B cell (primary cell): ENCODE measurements around the gene FOXL2. TPM values are rescaled to one million over a fixed set of nuclear protein-coding genes. Genes with fewer than 3 reads are reported as not detected.

ENCODE experiments used
- ATAC-seq: fragments of 200-7000 bp; cut with Tn5 transposase; one replicate; pipeline ENCODE4 v1.10.0; 2021; ENCODE audit warnings: low read depth, mild to moderate bottlenecking, moderate number of reproducible peaks, moderate library complexity
- CTCF ChIA-PET: fragments of 350-600 bp; sonication (Branson Sonifier 250); formaldehyde crosslinking; loops from one replicate; lab custom pipeline; 2021; ENCODE audit warnings: antibody characterized with exemption, inconsistent platforms; lab: Charles Lee
- POLR2A ChIA-PET: fragments of 350-600 bp; sonication (Branson Sonifier 250); formaldehyde crosslinking; loops from one replicate; lab custom pipeline; 2021; ENCODE audit warnings: antibody characterized with exemption; lab: Charles Lee
- DNase-seq: peaks from one replicate; pipeline ENCODE4 v3.0.0; 2013
- H2AFZ ChIP-seq: 2 replicates; pipeline ENCODE4 v1.6.1; 2012; ENCODE audit warnings: mild to moderate bottlenecking, low read depth, low read length; ENCODE audit not compliant: insufficient read depth, poor library complexity, severe bottlenecking
- H3K27ac ChIP-seq, 2 donors: 1 replicate in 1 of 2; 2 replicates in 1 of 2; pipeline ENCODE4 v1.5.1; 2012 to 2013; ENCODE audit warnings: low read length in 2 of 2, mild to moderate bottlenecking in 2 of 2, moderate library complexity in 1 of 2
- H3K27me3 ChIP-seq, 4 experiments: fragments of 200-600 bp in 1 of 4; sonication (generic) in 1 of 4; replicated peaks in 1 of 4; 1 replicate in 2 of 4; 2 replicates in 2 of 4; pipeline versions ENCODE4 v1.6.1 to v1.7.0; 2013 to 2016; ENCODE audit warnings: low read length in 3 of 4, mild to moderate bottlenecking in 2 of 4, mixed read lengths in 1 of 4, moderate library complexity in 1 of 4; ENCODE audit not compliant: insufficient read depth in 4 of 4, control insufficient read depth in 3 of 4; ENCODE audit errors: control extremely low read depth in 1 of 4
- H3K36me3 ChIP-seq, 2 experiments: replicated peaks in 1 of 2; 1 replicate in 1 of 2; 2 replicates in 1 of 2; pipeline versions ENCODE4 v1.6.1 to v1.7.1; 2013; ENCODE audit warnings: low read length in 1 of 2; ENCODE audit not compliant: insufficient read depth in 2 of 2, control insufficient read depth in 1 of 2; ENCODE audit errors: control extremely low read depth in 1 of 2, extremely low read depth in 1 of 2
- H3K4me1 ChIP-seq, 2 donors: fragments of 200-600 bp in 1 of 2; sonication (generic) in 1 of 2; 1 replicate in 1 of 2; 2 replicates in 1 of 2; pipeline versions ENCODE4 v1.5.1 to v1.6.1; 2013 to 2017; ENCODE audit warnings: low read length in 2 of 2; ENCODE audit not compliant: control insufficient read depth in 2 of 2, insufficient read depth in 2 of 2
- H3K4me2 ChIP-seq: replicated peaks from 2 replicates; pipeline ENCODE3; 2012; ENCODE audit warnings: mild to moderate bottlenecking, low read depth, low read length; ENCODE audit not compliant: poor library complexity, severe bottlenecking
- H3K4me3 ChIP-seq, 5 experiments: fragments of 200-600 bp in 1 of 5; sonication (generic) in 1 of 5; 1 replicate in 3 of 5; 2 replicates in 2 of 5; pipeline versions ENCODE4 v1.5.1 to v1.7.0; 2011 to 2016; ENCODE audit warnings: low read length in 4 of 5, mild to moderate bottlenecking in 4 of 5, low read depth in 2 of 5, control low read depth in 1 of 5, moderate library complexity in 1 of 5; ENCODE audit not compliant: insufficient read depth in 1 of 5; ENCODE audit errors: control extremely low read depth in 1 of 5, extremely low read depth in 1 of 5
- H3K79me2 ChIP-seq: fragments of 200-600 bp; sonication (generic); one replicate; pipeline ENCODE4 v1.6.0; 2016; ENCODE audit warnings: low read length; ENCODE audit not compliant: control insufficient read depth, insufficient read depth
- H3K9ac ChIP-seq: fragments of 200-600 bp; sonication (generic); 2 replicates; pipeline ENCODE4 v1.6.1; 2017; ENCODE audit warnings: mild to moderate bottlenecking, low read length, moderate library complexity
- H3K9me3 ChIP-seq, 3 donors: one replicate each; pipeline versions ENCODE4 v1.6.1 to v1.7.1; 2013; ENCODE audit warnings: low read length in 2 of 3; ENCODE audit not compliant: control insufficient read depth in 2 of 3, insufficient read depth in 1 of 3; ENCODE audit errors: control extremely low read depth in 1 of 3
- H4K20me1 ChIP-seq: 2 replicates; pipeline ENCODE4 v1.6.0; 2012; ENCODE audit warnings: mild to moderate bottlenecking, low read length; ENCODE audit not compliant: insufficient read depth, control insufficient read depth, poor library complexity, severe bottlenecking
- H3K27ac Mint-ChIP-seq: one replicate; pipeline ENCODE4 v1.8.0; 2021; ENCODE audit warnings: mixed read lengths
- H3K27me3 Mint-ChIP-seq: one replicate; pipeline ENCODE4 v1.8.0; 2021; ENCODE audit warnings: mixed read lengths
- H3K4me1 Mint-ChIP-seq: one replicate; pipeline ENCODE4 v1.8.0; 2021; ENCODE audit warnings: mixed read lengths
- H3K4me3 Mint-ChIP-seq: one replicate; pipeline ENCODE4 v1.8.0; 2021; ENCODE audit warnings: mixed read lengths
- H3K9me3 Mint-ChIP-seq: one replicate; pipeline ENCODE4 v1.8.0; 2022; ENCODE audit warnings: mixed read lengths; ENCODE audit not compliant: insufficient read depth
- EZH2 ChIP-seq: IDR thresholded peaks from 2 replicates; pipeline ENCODE4 v1.6.1; 2012; ENCODE audit warnings: borderline replicate concordance, low read depth, mild to moderate bottlenecking, moderate library complexity, low read length; ENCODE audit not compliant: insufficient read depth, poor library complexity, severe bottlenecking
- WGBS: methylation state at CpG from one replicate; pipeline ENCODE4 v1.1.5; 2013; ENCODE audit warnings: missing lambda C conversion rate; ENCODE audit not compliant: insufficient coverage; 5-methylcytosine and 5-hydroxymethylcytosine counted together
- intact Hi-C: fragments of 100-400 bp; cut with micrococcal nuclease; formaldehyde crosslinking; loops from one replicate; pipeline ENCODE4 v1.10.0; 2022
- polyA plus RNA-seq: library from polyadenylated mRNA; depleted of rRNA; stranded (reverse); fragments of >200 nt; gene quantifications from 2 replicates; pipeline ENCODE4 v1.2.3, GENCODE V29; 2012
- total RNA-seq, 2 donors: library from RNA; stranded (reverse); fragments of 120-200 nt in 1 of 2; gene quantifications; 1 replicate in 1 of 2; 2 replicates in 1 of 2; pipeline versions ENCODE4 v1.2.3 to v1.2.4, GENCODE V29; 2013 to 2022
- TF ChIP-seq, protein P1 (sequence below): fragments of 200-600 bp; IDR thresholded peaks from one replicate; pipeline ENCODE4 v1.8.0; 2022; ENCODE audit warnings: antibody characterized with exemption, mild to moderate bottlenecking

Gene FOXL2
- total and polyA plus RNA-seq, 2 donors (not counting 1 experiment from before 2014, with no cell fraction given): not detected

DNA sequence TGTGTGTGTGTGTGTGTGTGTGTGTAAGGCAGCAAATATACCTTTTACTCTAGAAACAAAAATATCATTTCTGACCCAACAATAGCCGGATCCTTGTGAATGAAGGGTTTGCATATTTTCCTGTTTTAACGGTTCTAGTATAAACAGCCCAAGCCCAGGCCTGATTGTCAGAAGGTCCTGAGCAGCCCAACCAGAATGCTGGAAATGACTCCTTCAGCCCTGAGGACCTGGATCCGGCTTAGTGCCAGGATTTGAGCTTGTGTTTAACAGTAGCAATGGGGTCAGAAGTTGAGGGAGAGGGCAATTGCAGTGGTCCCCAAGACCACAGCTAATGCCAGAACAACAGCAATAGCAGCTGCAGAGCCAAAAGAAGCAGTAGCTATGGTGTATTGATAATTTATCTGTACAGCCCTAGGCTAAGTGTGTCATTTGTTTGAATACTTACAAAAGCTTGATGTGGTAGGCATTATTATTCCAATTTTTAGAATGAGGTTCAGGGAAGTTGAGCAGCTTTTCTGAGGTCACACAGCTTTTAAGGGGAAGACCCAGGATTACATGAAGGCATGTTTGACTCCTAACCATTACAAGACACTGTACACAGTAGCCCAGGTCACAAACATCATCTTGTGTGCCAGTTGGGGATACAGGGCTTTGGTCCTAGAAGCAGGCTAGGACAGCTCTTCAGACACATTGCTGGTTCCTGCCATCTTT is 12.8 kb downstream of the FOXL2 start:
- WGBS: 100% methylated on average over 1 of the region's 3 CpGs
- no peak overlapping the region for H3K4me3 ChIP-seq
- CTCF ChIA-PET: interaction anchor here (0.7 to 5.1 kb wide), 10 partner anchors 10 to 517 kb away, joined by 3 to 92 read pairs (median 4); partner anchors contain the start of gene CEP70
- H3K79me2 ChIP-seq: no peaks in the 10 kb centered on the region
- H3K9me3 Mint-ChIP-seq: no peaks in the 10 kb centered on the region
- H3K27ac ChIP-seq: no peak overlapping the region
- intact Hi-C loops: no loop called here
- no peak overlapping the region for H2AFZ ChIP-seq
- no peak overlapping the region for H3K27ac Mint-ChIP-seq
- no peak for ATAC-seq
- TF ChIP-seq, protein P1, sequence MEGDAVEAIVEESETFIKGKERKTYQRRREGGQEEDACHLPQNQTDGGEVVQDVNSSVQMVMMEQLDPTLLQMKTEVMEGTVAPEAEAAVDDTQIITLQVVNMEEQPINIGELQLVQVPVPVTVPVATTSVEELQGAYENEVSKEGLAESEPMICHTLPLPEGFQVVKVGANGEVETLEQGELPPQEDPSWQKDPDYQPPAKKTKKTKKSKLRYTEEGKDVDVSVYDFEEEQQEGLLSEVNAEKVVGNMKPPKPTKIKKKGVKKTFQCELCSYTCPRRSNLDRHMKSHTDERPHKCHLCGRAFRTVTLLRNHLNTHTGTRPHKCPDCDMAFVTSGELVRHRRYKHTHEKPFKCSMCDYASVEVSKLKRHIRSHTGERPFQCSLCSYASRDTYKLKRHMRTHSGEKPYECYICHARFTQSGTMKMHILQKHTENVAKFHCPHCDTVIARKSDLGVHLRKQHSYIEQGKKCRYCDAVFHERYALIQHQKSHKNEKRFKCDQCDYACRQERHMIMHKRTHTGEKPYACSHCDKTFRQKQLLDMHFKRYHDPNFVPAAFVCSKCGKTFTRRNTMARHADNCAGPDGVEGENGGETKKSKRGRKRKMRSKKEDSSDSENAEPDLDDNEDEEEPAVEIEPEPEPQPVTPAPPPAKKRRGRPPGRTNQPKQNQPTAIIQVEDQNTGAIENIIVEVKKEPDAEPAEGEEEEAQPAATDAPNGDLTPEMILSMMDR: no peak
- no peak for TF ChIP-seq EZH2
- peaks cover 65% of the 10 kb centered on the region for H3K27me3 Mint-ChIP-seq
- DNase-seq: no peak
- peaks cover 0 to 34% (median 1%) of the 10 kb centered on the region in 3 donors for H3K9me3 ChIP-seq
- no peak overlapping the region for H3K4me3 Mint-ChIP-seq
- H3K4me1 ChIP-seq: peaks cover 36 to 37% of the 10 kb centered on the region in 2 donors
- no peaks in the 10 kb centered on the region for H3K36me3 ChIP-seq
- H3K9ac ChIP-seq: no peak overlapping the region
- no peak overlapping the region for H3K4me2 ChIP-seq
- no peaks in the 10 kb centered on the region for H4K20me1 ChIP-seq
- POLR2A ChIA-PET: no interaction called here
- peaks cover 30% of the 10 kb centered on the region for H3K4me1 Mint-ChIP-seq
- peaks cover 0 to 62% (median 44%) of the 10 kb centered on the region in 4 experiments for H3K27me3 ChIP-seq

DNA sequence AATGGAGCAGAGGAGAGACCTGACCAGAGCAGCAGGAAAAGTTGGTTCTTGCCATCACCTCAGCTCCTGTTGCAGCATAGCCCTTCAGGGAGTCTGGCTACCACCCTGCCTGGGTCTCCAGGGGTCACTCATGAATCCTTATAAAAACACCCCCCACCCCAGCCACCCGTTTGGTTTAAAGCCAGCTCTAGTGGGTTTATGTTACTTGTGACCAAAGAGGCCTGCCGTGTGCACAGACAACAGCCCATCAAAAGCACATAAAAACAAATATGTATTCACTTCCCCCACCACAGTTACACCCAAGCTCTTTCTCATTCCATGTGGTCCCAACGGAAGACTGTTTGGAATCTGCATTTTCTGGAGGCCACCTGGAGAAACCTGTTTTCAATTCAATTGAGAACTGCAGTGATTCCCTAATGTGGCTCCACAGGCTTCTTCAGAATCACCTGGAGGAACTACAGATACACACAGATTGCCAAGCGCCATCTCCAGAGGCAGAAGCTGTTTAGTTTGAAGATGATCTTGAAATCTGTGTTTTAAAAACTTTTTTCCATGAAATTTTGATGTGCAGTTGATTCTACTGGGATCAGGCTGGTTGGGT is 13.8 kb downstream of the FOXL2 start:
- TF ChIP-seq EZH2: no peak
- TF ChIP-seq, protein P1: no peak

More for the DNA sequence above, 13.8 kb downstream of the FOXL2 start:
- 100% methylated on average over 1 of the region's 4 CpGs for WGBS
- Histone ChIP-seq H2AFZ (no peak overlapping the region), H3K4me2 (no peak overlapping the region), H3K27me3 (peaks cover 0 to 52% (median 37%) of the 10 kb centered on the region in 4 experiments), H3K9ac (no peak overlapping the region), H3K4me3 (no peak overlapping the region), H3K9me3 (peaks cover 0 to 25% (median 1%) of the 10 kb centered on the region in 3 donors), H4K20me1 (no peaks in the 10 kb centered on the region), H3K36me3 (no peaks in the 10 kb centered on the region), H3K4me1 (peaks cover 27 to 28% of the 10 kb centered on the region in 2 donors), H3K27ac (no peak overlapping the region), H3K79me2 (no peaks in the 10 kb centered on the region)
- ChIA-PET CTCF (interaction anchor here (1.0 to 5.1 kb wide), 6 partner anchors 11 to 341 kb away, joined by 3 to 92 read pairs (median 13); partner anchors contain the start of gene CEP70), POLR2A (interaction anchor here (0.6 kb wide), 1 partner anchor 20 kb away, joined by 4 read pairs; no protein-coding TSS in a partner anchor)
- peaks cover 23% of the 10 kb centered on the region for H3K4me1 Mint-ChIP-seq
- peaks cover 63% of the 10 kb centered on the region for H3K27me3 Mint-ChIP-seq
- intact Hi-C loops: no loop called here
- H3K4me3 Mint-ChIP-seq: no peak overlapping the region
- no peak for DNase-seq
- no peaks in the 10 kb centered on the region for H3K9me3 Mint-ChIP-seq
- no peak for ATAC-seq
- H3K27ac Mint-ChIP-seq: no peak overlapping the region
